Gastrocnemius medialis (tissue), 4 donors: ENCODE data around the gene EPHA1.

ENCODE experiments used
- POLR2A ChIP-seq, 2 donors: fragments of 450-650 bp; IDR thresholded peaks; one replicate each; pipeline ENCODE4 v1.6.1; 2017; ENCODE audit warnings: antibody characterized with exemption in 2 of 2, mild to moderate bottlenecking in 2 of 2, moderate library complexity in 2 of 2
- TF ChIP-seq, protein P1 (sequence below), 5 experiments: fragments of 450-650 bp in 3 of 5; fragments of 200-600 bp in 2 of 5; sonication (generic) in 2 of 5; IDR thresholded peaks in 4 of 5; conservative IDR thresholded peaks in 1 of 5; 1 replicate in 4 of 5; 2 replicates in 1 of 5; pipeline ENCODE4 v1.5.1; 2016 to 2019; ENCODE audit warnings: antibody characterized with exemption in 5 of 5, mild to moderate bottlenecking in 3 of 5, moderate library complexity in 3 of 5

DNA sequence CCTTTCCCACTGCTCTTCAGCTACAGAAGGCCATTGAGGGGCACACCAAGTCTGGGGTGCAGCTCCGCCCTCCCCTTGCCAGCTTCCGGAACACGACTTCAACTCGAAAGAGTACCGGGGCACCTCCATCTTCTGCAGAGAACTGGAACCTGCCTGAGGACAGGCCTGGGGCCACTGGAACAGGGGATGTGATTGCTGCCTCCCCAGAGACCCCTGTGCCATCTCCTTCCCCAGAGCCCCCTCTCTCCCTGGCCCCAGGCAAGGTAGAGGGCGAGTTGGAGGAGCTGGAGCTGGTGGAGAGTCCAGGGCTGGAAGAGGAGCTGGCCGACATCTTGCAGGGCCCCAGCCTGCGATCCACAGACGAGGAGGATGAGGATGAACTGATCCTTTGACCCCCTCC is 57.1 kb downstream of the EPHA1 start:
- TF ChIP-seq, protein P1, sequence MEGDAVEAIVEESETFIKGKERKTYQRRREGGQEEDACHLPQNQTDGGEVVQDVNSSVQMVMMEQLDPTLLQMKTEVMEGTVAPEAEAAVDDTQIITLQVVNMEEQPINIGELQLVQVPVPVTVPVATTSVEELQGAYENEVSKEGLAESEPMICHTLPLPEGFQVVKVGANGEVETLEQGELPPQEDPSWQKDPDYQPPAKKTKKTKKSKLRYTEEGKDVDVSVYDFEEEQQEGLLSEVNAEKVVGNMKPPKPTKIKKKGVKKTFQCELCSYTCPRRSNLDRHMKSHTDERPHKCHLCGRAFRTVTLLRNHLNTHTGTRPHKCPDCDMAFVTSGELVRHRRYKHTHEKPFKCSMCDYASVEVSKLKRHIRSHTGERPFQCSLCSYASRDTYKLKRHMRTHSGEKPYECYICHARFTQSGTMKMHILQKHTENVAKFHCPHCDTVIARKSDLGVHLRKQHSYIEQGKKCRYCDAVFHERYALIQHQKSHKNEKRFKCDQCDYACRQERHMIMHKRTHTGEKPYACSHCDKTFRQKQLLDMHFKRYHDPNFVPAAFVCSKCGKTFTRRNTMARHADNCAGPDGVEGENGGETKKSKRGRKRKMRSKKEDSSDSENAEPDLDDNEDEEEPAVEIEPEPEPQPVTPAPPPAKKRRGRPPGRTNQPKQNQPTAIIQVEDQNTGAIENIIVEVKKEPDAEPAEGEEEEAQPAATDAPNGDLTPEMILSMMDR (IDR thresholded peaks at IDR 0.05 in 4 of 5, conservative IDR thresholded peaks at IDR 0.05 in 1 of 5): no peak
- no peak for TF ChIP-seq POLR2A (IDR thresholded peaks at IDR 0.05)
